HCT116 (cell line): ENCODE data around the gene CLDN5. TPM values are rescaled to one million over a fixed set of nuclear protein-coding genes. Genes with fewer than 3 reads are reported as not detected.

Experiments used
- ATAC-seq: fragments of 200-7000 bp; cut with Tn5 transposase; 2 replicates; pipeline ENCODE4 v1.9.1; 2020; ENCODE audit warnings: mild to moderate bottlenecking, moderate library complexity
- BruUV-seq: library from RNA; stranded (reverse); fragments of 400-500 nt; replicated peaks from 2 replicates; lab custom pipeline; 2021; lab: Mats Ljungman, UMichigan
- CTCF ChIA-PET: fragments of 300-600 bp; sonication (Branson Sonifier 250); formaldehyde crosslinking; loops from one replicate; lab custom pipeline; 2021; ENCODE audit warnings: antibody characterized with exemption; lab: Charles Lee
- POLR2A ChIA-PET: fragments of 300-600, 350-600 bp; sonication (Branson Sonifier 250); formaldehyde crosslinking; loops from one replicate; lab custom pipeline; 2021; ENCODE audit warnings: antibody characterized with exemption; lab: Charles Lee
- RAD21 ChIA-PET, 2 experiments: fragments of 300-600 bp; sonication (Branson Sonifier 250); formaldehyde crosslinking; loops; one replicate each; lab custom pipeline; 2023; ENCODE audit warnings: low total read pairs in 2 of 2; ENCODE audit not compliant: uncharacterized antibody in 2 of 2, unreplicated experiment in 2 of 2, low non-redundant PET in 1 of 2; lab: Charles Lee
- DNase-seq: peaks from one replicate; pipeline ENCODE4 v3.0.0-alpha.2; 2010; ENCODE audit warnings: low read depth, low spot score
- H2AFZ ChIP-seq: fragments of 200-600 bp; shearing (Covaris generic), sonication (generic); 2 replicates; pipeline ENCODE4 v1.6.1; 2017; ENCODE audit warnings: low read depth, mixed run types, mixed read lengths, antibody characterized with exemption, low read length; ENCODE audit not compliant: poor library complexity, severe bottlenecking
- H3K27ac ChIP-seq: 2 replicates; pipeline ENCODE4 v1.5.1; 2012; ENCODE audit warnings: low read depth, low read length
- H3K27me3 ChIP-seq: fragments of 200-600 bp; sonication (generic); 2 replicates; pipeline ENCODE4 v1.6.1; 2016; ENCODE audit warnings: mixed run types, low read length, mixed read lengths; ENCODE audit not compliant: insufficient read depth
- H3K36me3 ChIP-seq, 2 experiments: fragments of 200-500 bp in 1 of 2; fragments of 200-600 bp in 1 of 2; sonication (Bioruptor generic) in 1 of 2; sonication (generic) in 1 of 2; 2 replicates each; pipeline versions ENCODE4 v1.5.1 to v1.6.1; 2014 to 2016; ENCODE audit warnings: low read length in 2 of 2, inconsistent platforms in 1 of 2, mixed read lengths in 1 of 2, mixed run types in 1 of 2; ENCODE audit not compliant: insufficient read depth in 2 of 2, control insufficient read depth in 1 of 2
- H3K4me1 ChIP-seq, 2 experiments: fragments of 200-600 bp in 1 of 2; sonication (generic) in 1 of 2; 2 replicates each; pipeline versions ENCODE4 v1.5.1 to v1.6.1; 2012 to 2017; ENCODE audit warnings: low read length in 2 of 2, inconsistent platforms in 1 of 2, mild to moderate bottlenecking in 1 of 2, mixed read lengths in 1 of 2, mixed run types in 1 of 2, moderate library complexity in 1 of 2; ENCODE audit not compliant: insufficient read depth in 2 of 2, control insufficient read depth in 1 of 2
- H3K4me2 ChIP-seq: fragments of 200-600 bp; sonication (generic); 2 replicates; pipeline ENCODE4 v1.6.1; 2017; ENCODE audit warnings: mixed run types, low read length, mixed read lengths
- H3K4me3 ChIP-seq, 2 experiments: fragments of 200-600 bp in 1 of 2; sonication (generic) in 1 of 2; replicated peaks in 1 of 2; 2 replicates each; pipeline ENCODE4 v1.5.1; 2011 to 2016; ENCODE audit warnings: low read length in 2 of 2, control low read depth in 1 of 2, low read depth in 1 of 2, mild to moderate bottlenecking in 1 of 2, mixed read lengths in 1 of 2, mixed run types in 1 of 2
- H3K79me2 ChIP-seq: fragments of 200-600 bp; sonication (generic); 2 replicates; pipeline ENCODE4 v1.6.1; 2017; ENCODE audit warnings: mild to moderate bottlenecking, mixed run types, low read length, moderate library complexity, mixed read lengths; ENCODE audit not compliant: insufficient read depth
- H3K9ac ChIP-seq: fragments of 200-600 bp; sonication (generic); 2 replicates; pipeline ENCODE4 v1.6.1; 2016; ENCODE audit warnings: low read length, mixed read lengths
- H3K9me2 ChIP-seq: fragments of 200-600 bp; sonication (generic), shearing (Covaris generic); 2 replicates; pipeline ENCODE4 v1.6.1; 2017; ENCODE audit warnings: mixed run types, mild to moderate bottlenecking, moderate library complexity; ENCODE audit not compliant: insufficient read depth
- H3K9me3 ChIP-seq, 2 experiments: fragments of 200-500 bp in 1 of 2; fragments of 200-600 bp in 1 of 2; sonication (Bioruptor generic) in 1 of 2; sonication (generic) in 1 of 2; 2 replicates each; pipeline ENCODE4 v1.6.1; 2014 to 2017; ENCODE audit warnings: low read length in 2 of 2, mixed read lengths in 2 of 2, inconsistent platforms in 1 of 2, low read depth in 1 of 2, mild to moderate bottlenecking in 1 of 2, mixed run types in 1 of 2, moderate library complexity in 1 of 2; ENCODE audit not compliant: control insufficient read depth in 1 of 2, insufficient read depth in 1 of 2
- H4K20me1 ChIP-seq: fragments of 200-600 bp; sonication (generic), shearing (Covaris generic); 2 replicates; pipeline ENCODE4 v1.6.1; 2017; ENCODE audit warnings: mixed run types, mild to moderate bottlenecking, moderate library complexity; ENCODE audit not compliant: insufficient read depth
- EGR1 ChIP-seq: IDR thresholded peaks from 2 replicates; pipeline ENCODE4 v1.6.1; 2012; ENCODE audit warnings: low read depth
- EZH2phosphoT487 ChIP-seq: fragments of 200-600 bp; IDR thresholded peaks from 2 replicates; pipeline ENCODE4 v1.6.1; 2018; ENCODE audit warnings: antibody characterized with exemption, borderline replicate concordance
- JUND ChIP-seq: IDR thresholded peaks from 2 replicates; pipeline ENCODE4 v1.6.1; 2012
- POLR2A ChIP-seq: IDR thresholded peaks from 2 replicates; pipeline ENCODE4 v1.7.0; 2011; ENCODE audit warnings: borderline replicate concordance; ENCODE audit not compliant: insufficient read depth, insufficient read length; ENCODE audit errors: extremely low read depth
- POLR2AphosphoS5 ChIP-seq: IDR thresholded peaks from 2 replicates; pipeline ENCODE4 v1.6.1; 2011; ENCODE audit warnings: mild to moderate bottlenecking, low read depth, low read length, moderate library complexity
- SIN3A ChIP-seq: IDR thresholded peaks from 2 replicates; pipeline ENCODE4 v1.6.1; 2012; ENCODE audit warnings: low read depth
- SP1 ChIP-seq: IDR thresholded peaks from 2 replicates; pipeline ENCODE4 v1.6.1; 2012; ENCODE audit warnings: low read depth
- YY1 ChIP-seq: IDR thresholded peaks from 2 replicates; pipeline ENCODE4 v1.6.1; 2011; ENCODE audit warnings: low read length, low read depth, moderate library complexity, mild to moderate bottlenecking; ENCODE audit not compliant: insufficient replicate concordance; ENCODE audit errors: extremely low read depth
- ZNF274 ChIP-seq: fragments of 200-500 bp; sonication (Bioruptor generic); IDR thresholded peaks from 2 replicates; pipeline ENCODE4 v1.6.1; 2014; ENCODE audit warnings: mild to moderate bottlenecking, low read depth, low read length, inconsistent platforms
- intact Hi-C: fragments of 100-400 bp; cut with micrococcal nuclease; formaldehyde crosslinking; loops from 2 replicates; pipeline ENCODE4 v1.10.0; 2022
- total RNA-seq: library from RNA; stranded (reverse); gene quantifications from one replicate; pipeline ENCODE4 v1.2.1, GENCODE V29; 2021; ENCODE audit not compliant: unreplicated experiment
- TF ChIP-seq, protein P1 (sequence below): IDR thresholded peaks from 2 replicates; pipeline ENCODE4 v1.6.1; 2012; ENCODE audit warnings: low read depth
- TF ChIP-seq, protein P2 (sequence below): IDR thresholded peaks from 2 replicates; pipeline ENCODE4 v1.6.1; 2012

Gene CLDN5
- total RNA-seq, 1 experiment from 2014 or later, result 0.32 TPM

DNA sequence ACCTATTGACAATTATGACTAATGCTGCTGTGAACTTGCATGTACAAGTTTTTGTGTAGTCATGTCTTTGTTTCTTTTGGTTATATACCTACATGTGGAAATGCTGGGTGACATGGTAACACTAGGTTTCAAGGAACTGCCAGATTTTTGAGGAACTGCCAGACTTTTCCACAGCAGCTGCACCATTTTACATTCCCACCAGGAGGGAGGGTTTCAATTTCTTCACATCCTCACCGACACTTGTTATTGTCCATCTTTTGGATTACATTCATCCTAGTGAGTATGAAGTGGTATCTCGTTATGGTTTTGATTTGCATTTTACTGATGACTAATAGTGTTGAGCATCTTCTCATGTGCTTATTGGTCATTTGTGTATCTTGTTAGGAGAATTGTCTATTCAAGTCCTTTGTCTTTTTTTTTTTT, 13.3 kb downstream of the CLDN5 start:
- no peak for ATAC-seq
- intact Hi-C loops, result no loop called here
- no peaks in the 10 kb centered on the region for H4K20me1 ChIP-seq
- TF ChIP-seq JUND, result no peak
- TF ChIP-seq POLR2A, result no peak
- no peak for TF ChIP-seq POLR2AphosphoS5
- no peak for TF ChIP-seq YY1
- no peak for TF ChIP-seq ZNF274
- TF ChIP-seq SIN3A, result no peak
- no peak for TF ChIP-seq EGR1
- TF ChIP-seq, protein P1, sequence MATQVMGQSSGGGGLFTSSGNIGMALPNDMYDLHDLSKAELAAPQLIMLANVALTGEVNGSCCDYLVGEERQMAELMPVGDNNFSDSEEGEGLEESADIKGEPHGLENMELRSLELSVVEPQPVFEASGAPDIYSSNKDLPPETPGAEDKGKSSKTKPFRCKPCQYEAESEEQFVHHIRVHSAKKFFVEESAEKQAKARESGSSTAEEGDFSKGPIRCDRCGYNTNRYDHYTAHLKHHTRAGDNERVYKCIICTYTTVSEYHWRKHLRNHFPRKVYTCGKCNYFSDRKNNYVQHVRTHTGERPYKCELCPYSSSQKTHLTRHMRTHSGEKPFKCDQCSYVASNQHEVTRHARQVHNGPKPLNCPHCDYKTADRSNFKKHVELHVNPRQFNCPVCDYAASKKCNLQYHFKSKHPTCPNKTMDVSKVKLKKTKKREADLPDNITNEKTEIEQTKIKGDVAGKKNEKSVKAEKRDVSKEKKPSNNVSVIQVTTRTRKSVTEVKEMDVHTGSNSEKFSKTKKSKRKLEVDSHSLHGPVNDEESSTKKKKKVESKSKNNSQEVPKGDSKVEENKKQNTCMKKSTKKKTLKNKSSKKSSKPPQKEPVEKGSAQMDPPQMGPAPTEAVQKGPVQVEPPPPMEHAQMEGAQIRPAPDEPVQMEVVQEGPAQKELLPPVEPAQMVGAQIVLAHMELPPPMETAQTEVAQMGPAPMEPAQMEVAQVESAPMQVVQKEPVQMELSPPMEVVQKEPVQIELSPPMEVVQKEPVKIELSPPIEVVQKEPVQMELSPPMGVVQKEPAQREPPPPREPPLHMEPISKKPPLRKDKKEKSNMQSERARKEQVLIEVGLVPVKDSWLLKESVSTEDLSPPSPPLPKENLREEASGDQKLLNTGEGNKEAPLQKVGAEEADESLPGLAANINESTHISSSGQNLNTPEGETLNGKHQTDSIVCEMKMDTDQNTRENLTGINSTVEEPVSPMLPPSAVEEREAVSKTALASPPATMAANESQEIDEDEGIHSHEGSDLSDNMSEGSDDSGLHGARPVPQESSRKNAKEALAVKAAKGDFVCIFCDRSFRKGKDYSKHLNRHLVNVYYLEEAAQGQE, result no peak
- no peak for TF ChIP-seq EZH2phosphoT487
- no peak for TF ChIP-seq SP1
- TF ChIP-seq, protein P2, sequence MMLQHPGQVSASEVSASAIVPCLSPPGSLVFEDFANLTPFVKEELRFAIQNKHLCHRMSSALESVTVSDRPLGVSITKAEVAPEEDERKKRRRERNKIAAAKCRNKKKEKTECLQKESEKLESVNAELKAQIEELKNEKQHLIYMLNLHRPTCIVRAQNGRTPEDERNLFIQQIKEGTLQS, result no peak
- TF ChIP-seq, all 23 proteins: peak for 0
- no TSS peak for BruUV-seq
- ChIA-PET RAD21 (no interaction called here), POLR2A (interaction anchor here (0.7 kb wide), 1 partner anchor 9 kb away, joined by 3 read pairs; no protein-coding TSS in a partner anchor), CTCF (no interaction called here)
- no peak for DNase-seq
- Histone ChIP-seq H3K4me3 (no peak overlapping the region), H3K9me3 (no peaks in the 10 kb centered on the region), H3K36me3 (peaks cover 7 to 40% of the 10 kb centered on the region in 2 experiments; a peak in 3 of 4 replicates), H3K4me2 (no peak overlapping the region), H3K9me2 (no peaks in the 10 kb centered on the region), H3K4me1 (no peaks in the 10 kb centered on the region), H3K9ac (no peak overlapping the region), H3K27me3 (no peaks in the 10 kb centered on the region), H3K27ac (no peak overlapping the region), H3K79me2 (no peaks in the 10 kb centered on the region), H2AFZ (no peak overlapping the region)
